ENCODE data around the gene EGFL7.

Gene EGFL7

GRCh38 chr9:136662326-136662655, 425 bp upstream of the EGFL7 start:
- no peak for DNase-seq

GRCh38 chr9:136664000-136664915, 1.5 kb downstream of the EGFL7 start:
- no peak for DNase-seq

DNA sequence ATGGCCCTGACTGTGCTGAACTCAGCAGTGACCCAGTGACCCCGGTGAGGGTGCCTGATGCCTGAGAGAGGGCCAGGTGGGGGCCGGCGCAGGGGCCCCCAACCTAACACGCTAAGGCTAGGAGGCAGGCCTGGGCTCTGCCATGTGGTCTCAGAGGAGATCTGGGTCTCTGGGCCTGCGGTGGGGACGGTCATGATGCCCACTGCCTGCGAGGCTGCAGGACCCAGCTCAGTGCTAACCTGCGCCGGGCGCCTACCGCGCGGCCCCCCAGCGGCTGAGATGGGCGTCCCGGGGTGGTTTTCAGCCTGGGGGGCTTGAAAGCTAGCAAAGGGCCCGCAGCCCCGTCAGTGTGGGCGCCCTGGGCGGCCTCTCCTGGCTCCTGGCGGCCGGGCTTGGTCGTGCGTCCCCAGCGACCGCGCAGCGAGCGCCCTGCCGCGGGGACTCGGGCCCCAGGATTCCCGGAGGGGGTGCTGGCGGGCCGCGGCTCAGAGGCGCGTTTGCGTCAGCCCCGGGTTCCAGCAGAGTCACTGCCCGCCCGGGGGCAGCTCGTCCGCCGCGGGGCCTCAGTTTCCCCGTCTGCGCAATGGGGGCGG, 2.5 kb downstream of the EGFL7 start:
- DNase-seq: no peak

- peak; percentile 15 for DNase-seq
These were observed 3.1 kb downstream of the EGFL7 start for GRCh38 chr9:136665704-136666371.

DNA sequence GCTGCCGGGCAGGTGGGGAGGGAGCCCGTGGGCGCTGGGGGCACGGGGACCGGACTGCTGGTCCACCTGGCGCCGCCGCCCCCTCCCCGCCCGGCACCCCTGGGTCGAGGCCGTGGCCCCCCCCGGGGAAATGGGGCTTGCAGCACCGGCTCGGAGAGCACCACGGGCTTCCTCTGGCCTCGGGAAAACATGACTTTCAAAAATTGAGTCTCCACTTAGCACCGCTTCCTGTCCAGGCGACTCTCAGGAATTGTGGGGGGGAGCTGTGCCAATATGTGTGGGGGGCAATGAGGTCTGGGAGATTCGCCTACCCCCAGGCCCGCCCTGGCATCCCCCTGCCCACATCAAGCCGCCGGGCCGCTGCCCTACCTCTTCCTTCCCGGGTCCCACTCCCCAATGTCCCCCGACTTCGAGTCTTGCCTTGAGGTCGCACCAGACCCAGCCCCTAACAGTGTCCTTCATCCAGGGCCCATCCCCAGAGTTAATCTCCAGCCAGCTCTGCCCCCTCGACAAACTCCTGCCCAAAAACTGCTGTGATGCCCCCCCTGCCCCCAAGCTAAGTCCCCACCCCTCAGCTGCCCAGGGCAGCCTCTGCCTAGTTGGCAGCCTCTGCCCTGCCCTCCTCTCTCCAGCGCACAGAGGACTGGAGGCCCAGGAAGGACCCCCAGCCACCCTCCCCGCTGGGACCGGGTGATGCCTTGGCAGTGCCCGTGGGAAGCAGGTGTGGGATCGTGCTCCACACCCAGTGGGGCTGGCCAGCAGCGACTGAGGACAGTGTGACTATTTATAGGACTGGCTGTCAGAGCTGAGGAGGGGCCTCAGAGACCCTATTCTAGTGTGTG, 3.9 kb downstream of the EGFL7 start:
- no peak for DNase-seq

- no peak for DNase-seq
These were observed 4.7 kb downstream of the EGFL7 start for GRCh38 chr9:136667214-136667939.

DNA sequence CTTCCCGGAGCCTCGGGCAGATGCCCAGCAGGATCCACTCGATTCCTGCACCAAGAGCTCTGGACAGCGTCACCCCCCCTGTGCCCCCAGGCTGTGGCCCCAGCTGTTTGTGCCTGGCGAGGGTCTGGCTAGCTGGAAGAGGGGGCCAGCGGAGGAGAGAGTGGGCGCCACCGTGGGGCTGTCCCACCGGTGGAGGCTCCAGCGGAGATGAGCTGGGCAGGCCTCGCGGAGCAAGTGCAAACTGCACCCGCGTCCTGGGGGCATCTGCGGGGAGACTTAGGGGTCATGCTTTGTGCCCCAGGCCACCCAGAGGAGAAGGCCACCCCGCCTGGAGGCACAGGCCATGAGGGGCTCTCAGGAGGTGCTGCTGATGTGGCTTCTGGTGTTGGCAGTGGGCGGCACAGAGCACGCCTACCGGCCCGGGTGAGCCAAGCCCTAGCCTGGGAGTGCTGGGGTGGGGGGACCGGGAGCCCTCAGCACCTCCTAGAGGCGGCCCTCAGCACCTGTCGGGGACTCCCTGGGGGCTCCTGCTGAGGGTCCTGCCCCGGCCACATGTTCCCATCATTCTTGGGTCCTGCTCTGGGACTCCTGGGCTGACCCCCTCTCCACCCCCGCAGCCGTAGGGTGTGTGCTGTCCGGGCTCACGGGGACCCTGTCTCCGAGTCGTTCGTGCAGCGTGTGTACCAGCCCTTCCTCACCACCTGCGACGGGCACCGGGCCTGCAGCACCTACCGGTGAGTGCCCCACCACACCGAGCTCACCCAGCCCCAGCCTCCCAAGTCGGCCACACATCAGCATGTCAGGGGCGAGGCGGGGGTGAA, 5.4 kb downstream of the EGFL7 start:
- no peak for DNase-seq

- DNase-seq: no peak
These were observed 6.5 kb downstream of the EGFL7 start for GRCh38 chr9:136668983-136669790.

GRCh38 chr9:136669791-136670464, 7.2 kb downstream of the EGFL7 start:
- no peak for DNase-seq

DNA sequence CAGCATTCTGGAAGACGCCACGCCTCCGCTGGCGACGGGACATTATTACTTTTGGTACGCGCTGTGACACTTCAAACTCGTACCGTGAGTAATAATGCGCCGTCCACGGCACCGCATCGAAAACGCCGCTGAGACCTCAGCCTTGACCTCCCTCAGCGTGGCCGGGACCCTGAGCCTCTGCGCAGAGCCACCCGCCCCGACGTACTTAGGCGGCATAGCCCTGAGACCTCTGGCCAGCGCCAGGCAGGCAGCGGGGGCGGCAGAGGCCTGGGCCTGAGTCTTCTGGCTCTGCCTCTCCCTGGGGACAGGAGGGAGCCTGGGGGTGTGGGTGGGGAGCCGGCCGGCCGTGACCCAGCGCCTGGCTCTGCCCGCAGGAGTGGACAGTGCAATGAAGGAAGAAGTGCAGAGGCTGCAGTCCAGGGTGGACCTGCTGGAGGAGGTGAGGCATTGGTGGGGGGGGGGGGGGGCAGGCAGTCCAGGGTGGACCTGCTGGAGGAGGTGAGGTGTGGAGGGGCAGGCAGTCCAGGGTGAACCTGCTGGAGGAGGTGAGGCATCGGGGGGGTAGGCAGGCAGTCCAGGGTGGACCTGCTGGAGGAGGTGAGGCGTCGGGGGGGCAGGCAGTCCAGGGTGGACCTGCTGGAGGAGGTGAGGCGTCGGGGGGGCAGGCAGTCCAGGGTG, 8.0 kb downstream of the EGFL7 start:
- DNase-seq: no peak

- no peak for DNase-seq
These were observed 8.5 kb downstream of the EGFL7 start for GRCh38 chr9:136671254-136671614.

GRCh38 chr9:136671646-136672430, 9.1 kb downstream of the EGFL7 start:
- DNase-seq: peak; percentile 29

- DNase-seq: no peak
These were observed 9.8 kb downstream of the EGFL7 start for GRCh38 chr9:136672431-136673087.

DNA sequence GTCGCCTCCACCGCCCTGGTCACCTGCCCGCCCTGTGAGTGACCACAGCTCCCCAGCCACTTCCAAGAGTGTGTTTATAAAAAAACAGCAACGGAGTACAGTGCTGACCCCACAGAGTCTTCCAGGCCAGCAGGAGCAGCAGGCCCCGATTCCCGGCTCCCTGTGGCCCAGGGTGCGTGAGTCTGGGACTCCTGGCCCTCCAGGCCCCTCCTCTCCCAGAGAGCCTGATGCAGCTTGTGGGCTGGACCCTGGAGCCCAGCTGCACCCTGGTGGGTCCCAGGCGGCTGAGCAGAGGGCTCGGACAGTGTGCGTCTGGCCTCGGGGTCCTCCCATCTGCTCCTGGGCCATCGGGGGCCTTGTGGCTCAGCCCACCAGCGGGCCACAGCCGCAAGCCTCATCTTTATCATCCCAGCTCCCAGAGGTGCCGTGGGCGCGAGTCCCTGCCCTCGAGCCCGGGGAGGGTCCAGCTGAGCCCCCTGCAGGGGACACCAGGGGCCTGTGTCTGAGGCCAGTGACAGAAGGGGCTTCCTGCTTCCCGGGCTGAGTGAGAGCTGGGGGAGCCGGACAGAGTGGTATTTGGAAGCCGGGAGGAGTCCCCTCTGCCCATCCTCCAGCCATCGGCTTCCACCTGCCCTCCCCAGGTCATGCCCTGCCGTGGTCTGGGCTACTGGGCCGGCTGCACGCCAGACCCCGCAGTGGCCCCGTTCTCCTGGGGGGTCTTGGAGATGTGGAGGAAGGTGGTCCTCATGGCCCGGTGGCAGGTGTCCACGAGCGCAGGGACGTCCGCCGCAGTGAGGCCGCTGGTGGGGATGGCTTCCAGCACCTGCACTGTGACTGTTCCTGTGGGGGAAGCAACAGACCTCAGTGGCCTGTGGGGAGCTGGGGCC, 10.6 kb downstream of the EGFL7 start:
- no peak for DNase-seq

- DNase-seq: no peak
These were observed 11.5 kb downstream of the EGFL7 start for GRCh38 chr9:136673975-136674785.

- DNase-seq: no peak
These were observed 12.2 kb downstream of the EGFL7 start for GRCh38 chr9:136674786-136675349.

All from CD4-positive, alpha-beta T cell treated with Interleukin-17A for 1 hour (primary cell).